HepG2 (cell line): ENCODE results near the gene MAPK7. TPM values are rescaled to one million over a fixed set of nuclear protein-coding genes. Genes with fewer than 3 reads are reported as not detected.

ENCODE experiments used
- AGO2 ChIP-seq: fragments of 200-400 bp; formaldehyde crosslinking; optimal IDR thresholded peaks from 2 replicates; pipeline ENCODE3; 2017; ENCODE audit warnings: mild to moderate bottlenecking, low read depth, low read length, moderate library complexity
- CSRNP1 ChIP-seq: sonication (generic); formaldehyde crosslinking; IDR thresholded peaks from 2 replicates; pipeline ENCODE4 v1.8.1; 2023; ENCODE audit warnings: mild to moderate bottlenecking, missing genetic modification reagents
- ERF ChIP-seq: IDR thresholded peaks from 2 replicates; pipeline ENCODE4 v1.6.1; 2018; ENCODE audit warnings: missing biosample characterization, missing genetic modification reagents
- NCOA1 ChIP-seq: sonication (generic); formaldehyde crosslinking; IDR thresholded peaks from 2 replicates; pipeline ENCODE4 v1.9.0; 2021; ENCODE audit warnings: missing genetic modification reagents
- NCOA2 ChIP-seq: sonication (generic); formaldehyde crosslinking; IDR thresholded peaks from 2 replicates; pipeline ENCODE4 v1.8.0; 2022; ENCODE audit warnings: inconsistent platforms
- NCOR1 ChIP-seq: fragments of 200-600 bp; sonication (generic); IDR thresholded peaks from 2 replicates; pipeline ENCODE4 v1.7.0; 2017; ENCODE audit warnings: antibody characterized with exemption, low read length, borderline replicate concordance
- NONO ChIP-seq, 2 experiments: fragments of 450-650 bp in 1 of 2; sonication (generic) in 1 of 2; formaldehyde crosslinking in 1 of 2; IDR thresholded peaks in 1 of 2; conservative IDR thresholded peaks in 1 of 2; 2 replicates each; pipeline versions ENCODE4 v1.6.1 to v1.8.0; 2017 to 2022; ENCODE audit warnings: mild to moderate bottlenecking in 1 of 2, missing genetic modification reagents in 1 of 2, moderate library complexity in 1 of 2
- POLR2AphosphoS2 ChIP-seq: IDR thresholded peaks from 2 replicates; pipeline ENCODE4 v1.6.1; 2011; ENCODE audit warnings: low read depth, low read length, improper control_type of control experiment
- SP140L ChIP-seq: sonication (generic); formaldehyde crosslinking; IDR thresholded peaks from 2 replicates; pipeline ENCODE4 v1.4.0; 2020; ENCODE audit warnings: missing genetic modification reagents, borderline replicate concordance
- TCF7L2 ChIP-seq: IDR thresholded peaks from 2 replicates; pipeline ENCODE4 v1.6.1; 2011; ENCODE audit warnings: mild to moderate bottlenecking, low read depth, low read length, moderate library complexity
- ZBTB10 ChIP-seq: sonication (generic); formaldehyde crosslinking; IDR thresholded peaks from 2 replicates; pipeline ENCODE4 v1.4.0; 2020; ENCODE audit warnings: missing genetic modification reagents, borderline replicate concordance
- ZFP90 ChIP-seq: sonication (generic); formaldehyde crosslinking; IDR thresholded peaks from 2 replicates; pipeline ENCODE4 v1.8.0; 2022; ENCODE audit warnings: missing genetic modification reagents, mild to moderate bottlenecking, inconsistent platforms, borderline replicate concordance
- ZFP91 ChIP-seq: sonication (generic); formaldehyde crosslinking; IDR thresholded peaks from 2 replicates; pipeline ENCODE4 v1.9.0; 2022; ENCODE audit warnings: missing genetic modification reagents, mild to moderate bottlenecking, borderline replicate concordance
- ZGPAT ChIP-seq: IDR thresholded peaks from 2 replicates; pipeline ENCODE4 v1.6.1; 2016; ENCODE audit warnings: mild to moderate bottlenecking
- ZKSCAN8 ChIP-seq: IDR thresholded peaks from 2 replicates; pipeline ENCODE4 v1.6.1; 2016; ENCODE audit warnings: borderline replicate concordance, missing genetic modification reagents, missing compliant biosample characterization
- ZNF101 ChIP-seq: sonication (generic); formaldehyde crosslinking; IDR thresholded peaks from 2 replicates; pipeline ENCODE4 v1.4.0; 2020; ENCODE audit warnings: mild to moderate bottlenecking, low read depth, missing genetic modification reagents, borderline replicate concordance
- ZNF20 ChIP-seq: sonication (generic); formaldehyde crosslinking; IDR thresholded peaks from 2 replicates; pipeline ENCODE4 v1.4.0; 2020; ENCODE audit warnings: mild to moderate bottlenecking, moderate library complexity, missing genetic modification reagents
- ZNF264 ChIP-seq: sonication (generic); formaldehyde crosslinking; IDR thresholded peaks from 2 replicates; pipeline ENCODE4 v1.4.0; 2020; ENCODE audit warnings: missing genetic modification reagents
- ZNF432 ChIP-seq: sonication (generic); formaldehyde crosslinking; IDR thresholded peaks from 2 replicates; pipeline ENCODE4 v1.5.0; 2020; ENCODE audit warnings: missing genetic modification reagents, mild to moderate bottlenecking, borderline replicate concordance
- ZNF839 ChIP-seq: sonication (generic); formaldehyde crosslinking; IDR thresholded peaks from 2 replicates; pipeline ENCODE4 v1.4.0; 2020; ENCODE audit warnings: missing genetic modification reagents, mild to moderate bottlenecking, borderline replicate concordance
- polyA plus RNA-seq, 8 experiments: library from polyadenylated mRNA; depleted of rRNA in 3 of 8; stranded (reverse) in 7 of 8; unstranded in 1 of 8; fragments of >200 nt; fragmentation: Illumina TruSeq in 4 of 8; extraction: Trizol in 4 of 8; gene quantifications; 2 replicates each; pipeline versions ENCODE4 v1.2.1 to v1.2.3, GENCODE V29; 2011 to 2016; ENCODE audit warnings: low read depth in 4 of 8, missing spikeins in 1 of 8, mixed read lengths in 1 of 8; ENCODE audit not compliant: insufficient read depth in 1 of 8
- total RNA-seq, 5 experiments: library from RNA; depleted of rRNA; stranded (reverse); fragments of >200 nt; fragmentation: Illumina TruSeq; extraction: Trizol; gene quantifications; 2 replicates each; pipeline ENCODE4 v1.2.3, GENCODE V29; 2016; ENCODE audit warnings: low read depth in 1 of 5

Gene MAPK7
- total and polyA plus RNA-seq, 2 of the 13 experiments (the other 11 are each of a cell fraction or from before 2014, with no cell fraction given): 2.9 to 5.9 TPM

- 0 out of 2 replicates have a peak, but pooled peaks have one; percentile 30 for TF ChIP-seq ZGPAT
- no peak for TF ChIP-seq SP140L (CRISPR knock-in tag)
- no peak for TF ChIP-seq ZBTB10 (CRISPR knock-in tag)
- peak; percentile 79 for TF ChIP-seq ZFP91 (CRISPR knock-in tag)
- 0 out of 2 replicates have a peak, but pooled peaks have one; percentile 66 for TF ChIP-seq ERF (CRISPR knock-in tag)
- TF ChIP-seq ZNF20 (CRISPR knock-in tag): no peak
- no peak for TF ChIP-seq TCF7L2
- TF ChIP-seq NCOA1: no peak
- no peak for TF ChIP-seq POLR2AphosphoS2
- peak; percentile 71; the same call in 1 of the 2 replicates for TF ChIP-seq ZNF839 (CRISPR knock-in tag)
- no peak for TF ChIP-seq ZKSCAN8 (CRISPR knock-in tag)
- no peak for TF ChIP-seq NONO (IDR thresholded peaks at IDR 0.05)
- peak; percentile 80 for TF ChIP-seq NONO (CRISPR knock-in tag; conservative IDR thresholded peaks at IDR 0.05)
- TF ChIP-seq NCOA2 (CRISPR knock-in tag): 0 out of 2 replicates have a peak, but pooled peaks have one; percentile 19
- peak; percentile 84 for TF ChIP-seq AGO2
- TF ChIP-seq ZNF432 (CRISPR knock-in tag): no peak
- TF ChIP-seq ZNF101 (CRISPR knock-in tag): no peak
- TF ChIP-seq ZNF264 (CRISPR knock-in tag): peak; percentile 70; the same call in 1 of the 2 replicates
- TF ChIP-seq CSRNP1 (CRISPR knock-in tag): peak; percentile 88
- peak; percentile 51; the same call in 1 of the 2 replicates for TF ChIP-seq ZFP90 (CRISPR knock-in tag)
- no peak for TF ChIP-seq NCOR1
Observed at GRCh38 chr17:19336938-19337711, 41.2 kb upstream of the MAPK7 start (continued).
